Liver (tissue), 9 donors: ENCODE data around the gene FKBP11. TPM values are rescaled to one million over a fixed set of nuclear protein-coding genes. Genes with fewer than 3 reads are reported as not detected.

Experiments
- DNase-seq: peaks from one replicate; pipeline ENCODE4 v3.0.0-alpha.2; 2017; ENCODE audit warnings: low spot score
- H3K27ac ChIP-seq, 2 donors: one replicate each; pipeline ENCODE4 v1.7.0; 2013; ENCODE audit warnings: inconsistent platforms in 2 of 2, low read length in 2 of 2, control low read depth in 1 of 2, low read depth in 1 of 2, mild to moderate bottlenecking in 1 of 2
- H3K27me3 ChIP-seq, 4 donors: one replicate each; pipeline versions ENCODE4 v1.6.1 to v1.7.0; 2013; ENCODE audit warnings: low read length in 3 of 4, inconsistent platforms in 1 of 4, mild to moderate bottlenecking in 1 of 4, moderate library complexity in 1 of 4; ENCODE audit not compliant: control insufficient read depth in 4 of 4, insufficient read depth in 4 of 4
- H3K36me3 ChIP-seq, 4 donors: one replicate each; pipeline versions ENCODE4 v1.6.1 to v1.7.0; 2013; ENCODE audit warnings: low read length in 3 of 4, mild to moderate bottlenecking in 3 of 4, low read depth in 1 of 4, moderate library complexity in 1 of 4; ENCODE audit not compliant: control insufficient read depth in 4 of 4, insufficient read depth in 3 of 4
- H3K4me1 ChIP-seq, 4 donors: one replicate each; pipeline versions ENCODE4 v1.6.1 to v1.7.0; 2013; ENCODE audit warnings: low read length in 3 of 4, mild to moderate bottlenecking in 3 of 4, moderate library complexity in 1 of 4; ENCODE audit not compliant: control insufficient read depth in 4 of 4, insufficient read depth in 4 of 4
- H3K4me3 ChIP-seq, 3 donors: one replicate each; pipeline versions ENCODE4 v1.6.1 to v1.7.0; 2013; ENCODE audit warnings: low read length in 3 of 3, control low read depth in 1 of 3, low read depth in 1 of 3, mild to moderate bottlenecking in 1 of 3
- H3K9ac ChIP-seq, 2 donors: one replicate each; pipeline ENCODE4 v1.7.0; 2013; ENCODE audit warnings: low read length in 2 of 2, mild to moderate bottlenecking in 2 of 2, moderate library complexity in 2 of 2, control low read depth in 1 of 2, low read depth in 1 of 2
- H3K9me3 ChIP-seq, 4 donors: one replicate each; pipeline versions ENCODE4 v1.6.1 to v1.7.0; 2013; ENCODE audit warnings: low read length in 3 of 4; ENCODE audit not compliant: control insufficient read depth in 4 of 4
- GABPA ChIP-seq, 2 donors: IDR thresholded peaks in 1 of 2; conservative IDR thresholded peaks in 1 of 2; 2 replicates each; pipeline ENCODE4 v1.6.1; 2016; ENCODE audit warnings: antibody characterized with exemption in 2 of 2, mild to moderate bottlenecking in 1 of 2, moderate library complexity in 1 of 2
- HNF4G ChIP-seq: IDR thresholded peaks from 2 replicates; pipeline ENCODE4 v1.6.1; 2016; ENCODE audit warnings: antibody characterized with exemption
- RXRA ChIP-seq, 2 donors: IDR thresholded peaks; 2 replicates each; pipeline ENCODE4 v1.6.1; 2017 to 2018; ENCODE audit warnings: antibody characterized with exemption in 2 of 2, mild to moderate bottlenecking in 1 of 2
- YY1 ChIP-seq: IDR thresholded peaks from 2 replicates; pipeline ENCODE4 v1.6.1; 2016; ENCODE audit warnings: antibody characterized with exemption, mild to moderate bottlenecking
- WGBS: extraction: QIAGEN DNeasy Blood & Tissue Kit; methylation state at CpG from one replicate; pipeline ENCODE4 v1.1.7; 2013; 5-methylcytosine and 5-hydroxymethylcytosine counted together
- polyA plus RNA-seq, 2 donors: library from polyadenylated mRNA; stranded (reverse) in 1 of 2; unstranded in 1 of 2; fragments of 200-250 nt in 1 of 2; fragments of >200 nt in 1 of 2; fragmentation: Nextera tagmentation in 1 of 2; extraction: Ambion mirVana in 1 of 2; gene quantifications; one replicate each; pipeline versions ENCODE4 v1.2.1 to v1.2.3, GENCODE V29; 2013 to 2015
- total RNA-seq, 2 donors: library from RNA; depleted of rRNA; stranded (reverse); fragments of >200 nt; gene quantifications; one replicate each; pipeline ENCODE4 v1.2.3, GENCODE V29; 2014
- TF ChIP-seq, protein P1 (sequence below): IDR thresholded peaks from 2 replicates; pipeline ENCODE4 v1.6.1; 2016; ENCODE audit warnings: antibody characterized with exemption, mild to moderate bottlenecking
- TF ChIP-seq, protein P2 (sequence below): IDR thresholded peaks from 2 replicates; pipeline ENCODE4 v1.6.1; 2016; ENCODE audit warnings: antibody characterized with exemption
- donor health status: healthy.
- donor health status: healthy.
- donor health status: healthy.
- donor health status: healthy.
- donor health status: healthy.

Gene FKBP11
- total and polyA plus RNA-seq, 4 donors: 28.6 to 162 (median 64.9) TPM

DNA sequence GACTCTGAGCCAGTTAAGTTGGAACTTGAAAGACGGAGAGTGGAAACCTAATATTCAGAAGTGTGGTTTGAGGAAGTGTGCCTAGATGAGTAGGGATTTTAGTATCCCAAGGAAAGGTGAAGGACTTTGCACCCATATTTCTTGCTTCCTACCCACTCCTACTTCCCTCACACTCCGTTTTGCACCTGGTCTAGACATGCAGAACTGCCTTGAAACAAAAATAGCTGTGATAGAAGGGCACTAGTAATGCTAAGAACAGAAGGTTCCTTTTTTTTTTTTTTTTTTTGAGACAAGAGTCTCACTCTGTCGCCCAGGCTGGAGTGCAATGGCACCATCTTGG lies 32.7 kb upstream of the FKBP11 start (continued):
- TF ChIP-seq, protein P1, sequence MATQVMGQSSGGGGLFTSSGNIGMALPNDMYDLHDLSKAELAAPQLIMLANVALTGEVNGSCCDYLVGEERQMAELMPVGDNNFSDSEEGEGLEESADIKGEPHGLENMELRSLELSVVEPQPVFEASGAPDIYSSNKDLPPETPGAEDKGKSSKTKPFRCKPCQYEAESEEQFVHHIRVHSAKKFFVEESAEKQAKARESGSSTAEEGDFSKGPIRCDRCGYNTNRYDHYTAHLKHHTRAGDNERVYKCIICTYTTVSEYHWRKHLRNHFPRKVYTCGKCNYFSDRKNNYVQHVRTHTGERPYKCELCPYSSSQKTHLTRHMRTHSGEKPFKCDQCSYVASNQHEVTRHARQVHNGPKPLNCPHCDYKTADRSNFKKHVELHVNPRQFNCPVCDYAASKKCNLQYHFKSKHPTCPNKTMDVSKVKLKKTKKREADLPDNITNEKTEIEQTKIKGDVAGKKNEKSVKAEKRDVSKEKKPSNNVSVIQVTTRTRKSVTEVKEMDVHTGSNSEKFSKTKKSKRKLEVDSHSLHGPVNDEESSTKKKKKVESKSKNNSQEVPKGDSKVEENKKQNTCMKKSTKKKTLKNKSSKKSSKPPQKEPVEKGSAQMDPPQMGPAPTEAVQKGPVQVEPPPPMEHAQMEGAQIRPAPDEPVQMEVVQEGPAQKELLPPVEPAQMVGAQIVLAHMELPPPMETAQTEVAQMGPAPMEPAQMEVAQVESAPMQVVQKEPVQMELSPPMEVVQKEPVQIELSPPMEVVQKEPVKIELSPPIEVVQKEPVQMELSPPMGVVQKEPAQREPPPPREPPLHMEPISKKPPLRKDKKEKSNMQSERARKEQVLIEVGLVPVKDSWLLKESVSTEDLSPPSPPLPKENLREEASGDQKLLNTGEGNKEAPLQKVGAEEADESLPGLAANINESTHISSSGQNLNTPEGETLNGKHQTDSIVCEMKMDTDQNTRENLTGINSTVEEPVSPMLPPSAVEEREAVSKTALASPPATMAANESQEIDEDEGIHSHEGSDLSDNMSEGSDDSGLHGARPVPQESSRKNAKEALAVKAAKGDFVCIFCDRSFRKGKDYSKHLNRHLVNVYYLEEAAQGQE: no peak

DNA sequence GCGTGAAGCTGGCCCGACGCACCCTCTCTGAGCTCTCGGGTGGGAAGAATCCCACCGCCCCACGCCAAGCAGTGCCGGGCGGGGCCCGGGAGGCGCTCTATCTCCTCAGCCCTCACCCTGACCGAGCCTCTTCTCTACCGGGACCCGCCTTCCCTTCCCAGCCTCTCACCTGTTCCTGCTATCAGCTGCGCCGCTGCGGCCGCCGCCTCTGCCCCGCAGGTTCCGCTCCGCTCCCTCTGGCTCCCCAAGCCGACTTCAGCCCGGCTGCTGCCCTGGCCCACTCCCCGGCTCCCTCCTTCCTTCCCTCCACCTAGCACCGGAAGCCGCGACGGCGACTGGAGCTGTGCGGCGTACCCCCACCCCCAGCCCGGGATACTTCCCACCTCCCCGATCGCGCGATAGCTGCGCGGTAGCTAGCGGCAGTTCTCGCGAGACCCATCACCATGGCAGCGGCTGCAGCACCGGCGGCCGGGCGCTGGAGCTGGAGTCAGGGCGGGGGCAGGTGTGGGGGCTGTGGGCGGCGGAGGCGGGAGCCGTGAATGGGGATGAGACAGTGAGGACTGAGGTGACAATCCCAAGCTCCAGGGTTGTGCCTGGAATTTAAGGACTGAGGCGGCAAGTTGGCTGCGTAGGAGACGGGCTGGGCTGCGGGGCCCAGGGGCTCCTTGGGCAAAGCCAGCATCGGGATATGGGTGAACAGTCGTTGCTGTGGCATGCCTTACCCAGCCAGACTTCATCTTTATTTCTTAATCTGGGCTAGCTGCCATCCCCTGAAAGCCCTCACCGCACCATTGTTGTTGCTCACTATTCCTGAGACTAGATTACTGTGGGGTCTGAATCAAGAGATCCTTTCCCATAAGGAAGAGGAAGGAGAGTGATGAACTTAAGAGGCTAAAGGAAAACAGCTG lies 32.1 kb upstream of the FKBP11 start, which contains the start of gene ARF3:
Gene ARF3 (minus strand): TSS at position 347 of the 908 bp plus-strand sequence. CDS start 16,392 bp downstream, outside the sequence.
- no peaks in the 10 kb centered on the region for H3K27me3 ChIP-seq
- peak within 1 kb of the TSS in 1 of 2 donors; percentile 68 for H3K9ac ChIP-seq
- H3K36me3 ChIP-seq: no peaks in the 10 kb centered on the region
- 1% methylated on average over 58 of the region's 58 CpGs for WGBS
- H3K9me3 ChIP-seq: no peaks in the 10 kb centered on the region
- peak; percentile 85 for DNase-seq
- H3K4me3 ChIP-seq: peak within 1 kb of the TSS; percentile 70 to 84 (median 83)
- peak within 1 kb of the TSS; percentile 64 to 74 for H3K27ac ChIP-seq
- peaks cover 0 to 22% (median 10%) of the 10 kb centered on the region in 4 donors for H3K4me1 ChIP-seq
- no peak for TF ChIP-seq HNF4G
- TF ChIP-seq, protein P1: no peak
- peak; percentile 30 to 79 for TF ChIP-seq GABPA (IDR thresholded peaks at IDR 0.05 in 1 of 2, conservative IDR thresholded peaks at IDR 0.05 in 1 of 2)
- TF ChIP-seq, protein P2, sequence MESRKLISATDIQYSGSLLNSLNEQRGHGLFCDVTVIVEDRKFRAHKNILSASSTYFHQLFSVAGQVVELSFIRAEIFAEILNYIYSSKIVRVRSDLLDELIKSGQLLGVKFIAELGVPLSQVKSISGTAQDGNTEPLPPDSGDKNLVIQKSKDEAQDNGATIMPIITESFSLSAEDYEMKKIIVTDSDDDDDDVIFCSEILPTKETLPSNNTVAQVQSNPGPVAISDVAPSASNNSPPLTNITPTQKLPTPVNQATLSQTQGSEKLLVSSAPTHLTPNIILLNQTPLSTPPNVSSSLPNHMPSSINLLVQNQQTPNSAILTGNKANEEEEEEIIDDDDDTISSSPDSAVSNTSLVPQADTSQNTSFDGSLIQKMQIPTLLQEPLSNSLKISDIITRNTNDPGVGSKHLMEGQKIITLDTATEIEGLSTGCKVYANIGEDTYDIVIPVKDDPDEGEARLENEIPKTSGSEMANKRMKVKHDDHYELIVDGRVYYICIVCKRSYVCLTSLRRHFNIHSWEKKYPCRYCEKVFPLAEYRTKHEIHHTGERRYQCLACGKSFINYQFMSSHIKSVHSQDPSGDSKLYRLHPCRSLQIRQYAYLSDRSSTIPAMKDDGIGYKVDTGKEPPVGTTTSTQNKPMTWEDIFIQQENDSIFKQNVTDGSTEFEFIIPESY: peak; percentile 99
- peak; percentile 23 for TF ChIP-seq YY1
- TF ChIP-seq RXRA (IDR thresholded peaks at IDR 0.05): no peak
